ENCODE data around the gene KRT28.

The KRT28 gene, protein sequence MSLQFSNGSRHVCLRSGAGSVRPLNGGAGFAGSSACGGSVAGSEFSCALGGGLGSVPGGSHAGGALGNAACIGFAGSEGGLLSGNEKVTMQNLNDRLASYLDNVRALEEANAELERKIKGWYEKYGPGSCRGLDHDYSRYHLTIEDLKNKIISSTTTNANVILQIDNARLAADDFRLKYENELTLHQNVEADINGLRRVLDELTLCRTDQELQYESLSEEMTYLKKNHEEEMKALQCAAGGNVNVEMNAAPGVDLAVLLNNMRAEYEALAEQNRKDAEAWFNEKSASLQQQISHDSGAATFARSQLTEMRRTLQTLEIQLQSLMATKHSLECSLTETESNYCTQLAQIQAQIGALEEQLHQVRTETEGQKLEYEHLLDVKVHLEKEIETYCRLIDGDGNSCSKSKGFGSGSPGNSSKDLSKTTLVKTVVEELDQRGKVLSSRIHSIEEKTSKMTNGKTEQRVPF

DNA sequence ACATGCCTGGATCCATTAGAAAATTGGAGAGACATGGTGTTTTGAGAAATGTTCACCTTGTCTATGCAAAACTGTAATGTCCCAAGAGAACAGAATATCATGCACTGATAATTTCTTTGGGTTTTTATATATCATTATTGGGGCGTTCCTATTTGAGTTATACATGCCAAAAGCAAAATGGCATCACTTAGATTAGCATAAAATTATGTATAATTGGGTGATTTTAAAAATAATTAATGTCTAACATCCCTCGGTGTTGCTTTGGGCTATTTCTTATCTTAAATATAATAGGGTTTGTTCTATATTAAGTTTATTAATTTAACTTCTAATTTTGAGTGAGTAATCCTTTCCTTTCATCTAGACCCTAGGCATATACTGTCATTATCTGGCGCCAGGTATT is at the start of gene KRT28:
Gene KRT28, minus strand, starts transcription at position 101 of the 400 bp plus-strand sequence. Its CDS starts 66 bp downstream, at position 35.
- DNase-seq: no peak

DNA sequence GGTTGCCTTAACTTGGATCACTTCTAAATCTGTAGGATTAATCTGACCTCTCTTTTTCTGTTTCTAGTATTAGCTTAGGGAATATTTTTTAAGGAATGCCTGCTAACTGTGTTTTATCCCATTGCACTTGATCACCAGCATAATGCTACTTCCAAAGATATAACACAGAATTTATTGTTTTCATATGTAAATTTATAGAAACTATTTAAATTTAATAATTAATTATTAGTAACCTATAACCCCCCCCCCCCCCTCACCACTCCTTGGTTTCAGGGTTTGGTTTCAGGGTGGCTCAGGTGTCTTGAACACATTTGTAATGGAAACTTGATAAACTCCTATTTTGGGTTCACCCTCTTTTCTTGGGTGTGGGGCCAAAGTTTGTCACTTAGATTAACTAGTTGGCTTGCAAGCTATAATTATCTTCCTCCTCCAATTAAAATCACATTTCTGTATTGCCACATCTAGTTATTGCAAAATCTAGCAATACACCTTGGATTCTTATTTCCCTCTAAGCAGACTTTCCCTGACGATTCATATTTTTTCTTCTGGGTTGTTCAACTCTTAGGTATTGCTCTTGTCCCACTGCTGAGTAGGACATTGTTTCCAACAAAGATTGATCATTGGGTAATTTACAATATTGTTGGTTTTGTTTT is 49.0 kb upstream of the KRT28 start:
- DNase-seq: no peak

DNA sequence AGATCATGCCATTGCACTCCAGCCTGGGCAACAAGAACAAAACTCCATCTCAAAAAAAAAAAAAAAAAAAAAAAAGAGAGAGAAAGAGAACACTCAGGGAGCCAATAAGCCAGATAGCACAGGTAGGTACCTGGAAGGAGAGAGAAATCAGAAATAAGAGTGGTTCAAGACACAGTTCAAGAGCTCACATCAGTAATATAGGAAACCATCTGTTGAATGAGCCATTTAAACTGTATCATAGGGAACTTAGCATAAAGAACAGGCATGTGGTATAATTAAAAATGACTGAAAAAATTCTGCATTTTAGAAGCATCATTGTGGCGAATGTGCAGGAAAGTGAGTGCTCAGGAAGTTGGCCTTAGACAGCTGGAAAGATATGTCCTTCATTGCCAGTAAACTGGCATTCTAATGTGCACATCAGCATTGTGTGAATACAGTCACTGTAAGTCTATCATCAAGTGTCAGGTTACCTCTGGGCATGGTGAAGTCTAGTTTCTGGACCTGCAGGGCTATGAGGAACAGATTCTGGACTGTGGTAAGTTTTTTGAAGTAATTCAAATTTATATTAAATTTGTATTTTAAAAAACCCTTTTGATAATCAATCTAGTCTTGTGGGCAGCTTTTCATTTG is 46.9 kb upstream of the KRT28 start:
- DNase-seq: no peak

DNA sequence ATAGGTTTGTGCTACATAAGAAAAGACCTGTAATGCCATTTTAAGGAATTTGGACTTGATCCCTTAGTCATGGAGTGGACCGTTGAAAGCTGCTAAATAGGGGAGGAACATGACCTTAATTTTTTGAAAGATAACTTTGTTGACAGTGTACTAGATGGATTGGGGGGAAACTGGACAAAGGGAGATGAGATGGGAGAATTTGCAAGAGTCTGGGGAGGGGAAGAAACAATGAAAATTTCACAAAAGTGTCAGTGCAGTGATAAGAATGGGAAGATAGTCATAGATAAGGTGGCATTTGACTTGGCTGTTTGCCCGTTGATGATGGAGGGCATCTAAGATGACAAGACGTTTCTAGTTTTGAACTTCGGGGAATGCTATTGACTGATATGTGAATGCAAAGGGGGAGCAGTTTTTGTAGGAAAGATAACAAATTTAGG is 44.9 kb upstream of the KRT28 start:
- DNase-seq: no peak

DNA sequence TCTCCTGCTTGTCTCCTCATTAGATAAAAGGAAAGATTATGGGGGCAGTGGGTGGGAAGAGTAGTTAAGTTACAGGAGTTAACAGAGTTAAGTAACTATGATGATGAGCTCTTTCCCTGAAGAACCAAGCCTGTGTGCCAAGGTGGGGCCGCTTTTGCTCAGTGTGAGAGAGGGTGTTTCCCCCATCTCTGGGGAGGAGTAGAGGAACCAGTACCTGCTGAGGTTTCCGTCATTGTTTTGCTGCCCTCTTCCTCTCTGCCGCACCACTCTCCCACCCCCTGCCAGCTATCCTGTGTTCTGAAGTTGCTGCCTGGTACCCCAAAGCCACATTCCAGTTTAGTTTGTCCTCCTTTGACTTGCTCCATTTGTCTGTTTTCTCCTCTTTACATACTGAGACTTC is 43.5 kb upstream of the KRT28 start:
- no peak for DNase-seq

DNA sequence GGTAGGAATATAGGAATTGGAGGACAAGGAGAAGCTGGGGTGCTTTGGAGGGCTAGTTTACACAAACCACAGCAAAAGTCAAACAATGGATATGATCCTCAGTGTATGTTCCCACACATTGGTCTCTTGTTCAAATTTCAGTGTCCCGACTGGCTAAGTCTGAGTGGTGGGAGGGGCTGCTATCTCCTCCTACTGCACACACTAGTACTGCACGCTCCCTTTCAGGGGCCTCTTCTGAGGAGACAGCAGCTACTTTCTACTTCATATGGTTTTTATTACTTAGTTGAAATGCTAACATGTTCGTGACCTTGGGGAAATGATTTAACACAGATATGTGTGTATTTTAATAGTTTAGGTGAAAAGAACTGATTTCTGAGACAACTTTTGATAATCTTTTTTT is 41.5 kb upstream of the KRT28 start:
- peak; percentile 51 for DNase-seq

DNA sequence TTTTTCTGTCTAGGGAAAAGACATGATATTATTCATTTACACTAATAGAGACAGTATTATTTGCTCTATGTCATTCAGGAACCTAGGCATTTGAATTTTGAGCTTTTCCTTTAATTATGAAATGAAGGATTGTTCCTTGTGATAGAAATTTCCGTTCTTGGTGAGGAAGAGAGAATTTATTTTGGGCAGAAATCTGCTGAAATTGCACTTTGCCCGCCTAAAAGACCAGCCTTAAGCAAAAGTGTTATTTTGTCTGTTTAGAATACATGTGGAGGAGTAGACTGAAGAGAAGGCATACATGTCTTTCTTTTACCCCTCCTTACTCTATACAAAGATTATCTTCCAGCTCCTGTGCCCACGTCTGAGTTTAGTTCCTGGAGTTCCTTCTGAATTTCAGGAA is 39.4 kb upstream of the KRT28 start:
- no peak for DNase-seq

DNA sequence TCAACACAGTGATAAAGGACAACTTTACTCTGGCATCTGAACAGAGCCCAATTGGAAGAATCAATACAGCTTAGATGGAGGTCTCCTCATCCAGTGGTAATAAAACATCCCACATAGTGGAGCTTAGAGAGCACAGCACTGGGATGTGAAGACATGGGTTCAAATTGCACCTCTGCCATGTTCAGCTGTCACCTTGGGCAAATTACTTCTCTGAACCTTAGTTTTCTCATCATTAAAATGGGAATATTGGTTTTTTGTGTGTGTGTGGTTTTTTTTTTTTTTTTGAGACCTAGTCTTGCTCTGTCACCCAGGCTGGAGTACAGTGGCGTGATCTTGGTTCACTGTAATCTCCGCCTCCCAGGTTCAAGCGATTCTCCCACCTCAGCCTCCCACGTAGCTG is 36.3 kb upstream of the KRT28 start:
- DNase-seq: no peak

DNA sequence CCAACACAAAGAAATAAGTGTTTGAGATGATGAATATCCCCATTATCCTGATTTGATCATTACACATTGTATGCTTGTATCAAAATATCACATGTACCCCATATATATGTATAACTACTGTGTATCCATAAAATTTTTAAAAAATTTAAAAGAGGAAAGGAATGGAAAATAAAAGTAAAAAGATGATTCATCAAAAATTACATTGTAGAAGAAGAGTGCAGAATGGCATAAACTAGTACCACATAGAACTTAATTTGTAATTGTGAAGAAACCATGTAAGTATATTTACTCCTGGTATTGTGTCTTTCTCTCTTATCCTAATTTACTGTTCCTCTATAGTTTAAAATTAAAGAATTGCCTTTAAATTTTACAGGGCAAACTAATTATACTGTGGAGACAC is 34.1 kb upstream of the KRT28 start:
- DNase-seq: no peak

DNA sequence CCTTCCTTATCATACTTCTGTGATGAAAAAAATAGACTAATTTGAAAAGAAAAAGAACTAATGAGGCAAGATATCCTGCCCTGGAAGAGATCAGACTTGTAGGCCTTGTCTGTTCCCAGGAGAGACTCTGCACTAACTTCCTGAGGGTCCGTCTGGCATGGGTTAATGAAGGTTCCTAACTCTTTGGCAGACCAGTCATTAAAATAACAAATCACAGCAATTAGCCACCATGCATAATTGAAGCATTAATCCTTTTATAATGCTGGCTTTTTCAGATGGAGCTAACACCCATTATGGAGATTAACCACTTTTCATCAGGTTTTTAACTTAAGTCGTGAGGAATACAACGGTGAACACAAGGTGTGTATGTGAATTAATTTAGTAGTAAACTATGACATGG is 33.1 kb upstream of the KRT28 start:
- no peak for DNase-seq

DNA sequence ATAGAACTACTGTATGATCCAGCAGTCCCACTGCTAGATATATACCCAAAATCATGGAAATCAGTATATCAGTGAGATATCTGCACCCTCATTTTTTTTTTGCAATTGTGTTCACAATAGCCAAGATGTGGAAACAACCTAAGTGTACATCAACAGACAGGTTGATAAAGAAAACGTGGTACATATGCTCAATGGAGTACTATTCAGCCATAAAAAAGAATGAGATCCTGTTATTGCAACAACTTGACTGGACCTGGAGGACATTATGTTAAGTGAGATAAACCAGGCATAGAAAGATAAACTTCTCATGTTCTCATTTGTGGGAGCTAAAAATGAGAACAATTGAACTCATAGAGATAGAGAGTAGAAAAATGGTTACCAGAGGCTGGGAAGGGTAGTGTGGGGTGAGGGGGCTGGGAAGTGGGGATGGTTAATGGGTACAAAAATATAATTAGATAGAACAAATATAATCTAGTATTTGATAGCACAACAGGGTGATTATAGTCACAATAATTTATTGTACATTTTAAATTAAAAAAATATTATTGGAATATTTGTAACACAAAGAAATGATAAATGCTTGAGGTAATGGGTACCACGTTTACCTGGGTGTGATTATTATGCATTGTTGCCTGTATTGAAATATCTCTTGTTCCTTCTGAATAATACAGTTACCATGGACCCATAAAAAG is 30.5 kb upstream of the KRT28 start:
- DNase-seq: no peak

DNA sequence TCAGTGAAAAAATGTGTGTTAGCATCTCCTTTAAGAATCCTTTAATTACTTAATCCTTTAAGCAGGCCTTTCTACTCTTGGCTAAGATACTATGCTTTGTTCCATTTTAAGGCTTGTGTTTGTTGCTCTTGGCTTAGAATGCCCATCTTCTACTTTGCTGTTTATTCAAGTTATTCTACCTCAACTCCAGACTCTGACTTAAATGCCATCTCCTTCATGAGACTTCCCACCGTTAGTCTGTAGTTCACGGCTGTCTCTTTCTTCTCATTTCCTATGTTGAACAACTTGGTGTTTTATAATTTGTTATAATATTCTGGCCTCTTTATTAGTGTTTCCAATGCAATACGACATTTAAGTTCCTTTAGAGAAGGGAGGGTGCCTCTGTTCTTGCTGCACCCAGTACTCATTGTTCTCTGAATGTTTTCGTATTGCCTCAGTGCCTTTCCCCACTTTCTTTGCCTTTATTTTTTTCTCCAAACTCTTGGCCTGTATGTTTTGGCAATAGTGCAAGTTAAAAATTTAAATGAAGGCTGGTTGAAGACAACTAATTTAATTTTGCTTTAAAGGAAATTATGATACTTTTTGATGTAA is 28.8 kb upstream of the KRT28 start:
- DNase-seq: no peak

DNA sequence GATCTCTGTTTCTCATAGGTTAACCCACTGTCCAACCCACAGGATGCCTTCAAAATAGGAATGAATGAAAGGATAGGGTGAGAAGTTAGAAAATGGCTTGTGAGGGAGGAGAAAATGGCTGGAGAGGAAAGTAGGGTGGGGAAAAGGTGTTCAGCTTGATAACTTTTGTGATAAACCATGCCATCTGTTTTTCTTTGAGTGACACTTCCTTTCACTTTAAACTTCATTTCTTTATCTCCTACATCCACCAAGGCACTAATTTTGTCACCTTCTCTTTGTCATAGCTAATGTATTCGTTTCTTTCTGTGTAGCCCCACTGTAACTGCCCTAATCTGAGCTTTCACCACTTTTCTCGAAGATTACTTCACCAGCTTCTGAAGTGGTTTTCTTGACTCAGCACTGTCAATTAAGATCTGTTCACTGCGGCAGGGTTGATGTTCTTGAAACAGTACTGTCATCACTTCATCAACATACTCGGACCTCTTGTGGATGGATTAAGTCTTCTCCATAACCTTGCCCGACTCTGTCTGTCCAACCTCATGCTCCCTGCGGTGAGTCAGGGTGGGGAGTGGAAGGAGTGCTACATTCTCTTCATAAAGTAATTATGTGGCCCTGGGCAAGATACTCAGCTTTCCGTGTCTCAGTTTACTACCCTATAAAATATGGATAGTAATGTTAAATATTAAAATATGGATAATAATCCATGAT is 28.1 kb upstream of the KRT28 start:
- DNase-seq: no peak

DNA sequence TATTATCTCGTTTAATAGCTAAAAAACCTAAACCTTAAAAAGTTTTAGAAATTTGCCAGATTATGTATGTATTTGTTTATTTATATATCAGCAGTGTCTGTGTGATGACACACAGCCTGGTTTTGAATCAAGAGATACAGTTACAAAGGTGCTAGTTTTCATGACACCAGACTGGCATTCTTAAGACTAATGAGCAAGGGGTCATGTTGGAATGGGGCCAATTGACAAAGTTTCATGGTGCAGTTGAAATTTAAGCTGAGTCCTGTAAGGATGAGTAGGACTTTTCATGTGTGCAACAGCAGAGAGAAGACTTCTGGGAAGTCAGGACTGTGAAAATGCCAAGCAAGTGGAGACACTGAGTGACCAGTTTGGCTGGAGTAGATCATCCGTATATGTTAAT is 25.8 kb upstream of the KRT28 start:
- no peak for DNase-seq

DNA sequence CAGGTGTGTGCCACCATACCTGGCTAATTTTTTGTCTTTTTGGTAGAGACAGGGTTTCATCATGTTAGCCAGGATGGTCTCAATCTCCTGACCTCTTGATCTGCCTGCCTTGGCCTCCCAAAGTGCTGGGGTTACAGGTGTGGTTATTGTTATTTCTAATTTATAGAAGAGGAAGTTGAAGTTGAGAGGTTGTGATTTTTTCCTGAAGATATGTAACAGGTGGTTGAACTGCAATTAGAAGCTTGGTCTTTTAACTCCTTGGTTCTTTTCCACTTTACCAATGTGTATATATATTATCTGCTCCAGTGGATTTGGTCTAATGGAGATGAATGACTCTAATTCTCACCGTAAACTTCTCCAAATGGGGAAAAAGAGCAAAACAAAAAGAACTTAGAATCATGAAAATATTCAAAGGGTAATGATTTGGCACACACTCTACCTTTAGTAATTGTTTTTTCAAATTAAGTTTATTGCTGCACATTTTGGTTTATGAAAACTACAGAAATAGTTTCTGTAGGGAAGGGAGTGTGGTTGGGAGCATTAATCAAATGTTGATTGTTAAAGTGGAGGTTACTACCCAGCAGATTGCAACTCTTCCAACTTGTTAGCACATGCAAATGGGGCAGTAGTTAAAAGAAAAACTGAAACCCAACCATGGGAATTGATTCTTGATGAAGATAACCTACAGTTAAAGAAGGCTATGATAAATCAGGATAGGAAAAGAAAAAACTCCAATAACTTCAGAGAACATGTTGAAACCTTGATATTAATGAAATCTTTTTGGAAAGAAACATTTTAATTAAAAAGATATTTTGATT is 24.5 kb upstream of the KRT28 start:
- DNase-seq: no peak

DNA sequence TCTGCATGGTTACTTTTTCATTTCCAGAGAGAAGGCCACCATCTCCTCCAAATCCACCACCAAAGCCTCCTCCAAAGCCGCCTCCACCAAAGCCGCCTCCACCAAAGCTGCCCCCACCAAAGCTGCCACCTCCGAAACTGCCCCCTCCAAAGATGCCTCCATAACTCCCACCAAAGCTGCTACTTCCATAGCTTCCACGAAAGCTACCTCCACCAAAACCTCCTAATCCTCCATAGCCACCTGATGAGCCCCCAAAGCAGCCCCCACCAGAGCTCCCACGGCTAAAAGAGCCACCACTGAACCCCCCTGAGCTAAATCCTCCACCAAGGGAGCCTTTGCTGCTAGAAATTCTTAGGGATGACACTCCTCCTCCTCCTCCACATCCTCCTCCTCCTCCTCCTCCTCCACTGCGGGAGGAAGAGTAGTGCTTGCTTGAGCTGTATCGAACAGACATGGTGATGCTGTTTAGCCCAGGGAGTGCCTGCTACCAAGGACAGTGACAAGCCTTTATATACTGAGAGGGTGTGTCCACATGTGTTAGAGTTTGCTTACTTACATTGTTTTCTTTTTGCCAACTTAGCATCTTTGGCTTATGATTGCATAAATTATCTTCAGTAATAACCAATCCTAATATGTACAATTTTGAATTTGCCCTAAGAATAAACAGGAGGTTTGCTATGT is 22.5 kb upstream of the KRT28 start, which contains the start of gene KRT10:
Gene KRT10, minus strand, starts transcription at position 483 of the 681 bp plus-strand sequence. Its CDS starts 29 bp downstream, at position 454.
- no peak for DNase-seq

DNA sequence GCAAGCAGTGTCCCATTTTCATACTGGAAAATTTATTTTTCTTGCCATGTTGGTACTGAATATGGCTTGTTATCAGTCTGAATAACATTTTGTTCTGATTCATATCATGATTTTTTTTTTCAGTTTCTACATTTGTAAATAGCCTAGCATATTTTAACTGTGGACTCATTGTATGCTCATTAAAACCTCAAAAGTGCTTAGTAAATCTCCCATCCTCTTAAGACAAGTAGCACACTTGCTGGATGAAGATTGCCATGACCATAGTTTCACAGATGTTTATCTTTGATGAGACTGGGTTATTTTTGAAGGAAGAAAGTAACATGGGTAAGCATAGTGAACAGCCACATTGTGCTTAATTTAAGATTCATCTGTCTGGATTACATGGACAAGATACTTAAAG is 21.8 kb upstream of the KRT28 start:
- DNase-seq: no peak

DNA sequence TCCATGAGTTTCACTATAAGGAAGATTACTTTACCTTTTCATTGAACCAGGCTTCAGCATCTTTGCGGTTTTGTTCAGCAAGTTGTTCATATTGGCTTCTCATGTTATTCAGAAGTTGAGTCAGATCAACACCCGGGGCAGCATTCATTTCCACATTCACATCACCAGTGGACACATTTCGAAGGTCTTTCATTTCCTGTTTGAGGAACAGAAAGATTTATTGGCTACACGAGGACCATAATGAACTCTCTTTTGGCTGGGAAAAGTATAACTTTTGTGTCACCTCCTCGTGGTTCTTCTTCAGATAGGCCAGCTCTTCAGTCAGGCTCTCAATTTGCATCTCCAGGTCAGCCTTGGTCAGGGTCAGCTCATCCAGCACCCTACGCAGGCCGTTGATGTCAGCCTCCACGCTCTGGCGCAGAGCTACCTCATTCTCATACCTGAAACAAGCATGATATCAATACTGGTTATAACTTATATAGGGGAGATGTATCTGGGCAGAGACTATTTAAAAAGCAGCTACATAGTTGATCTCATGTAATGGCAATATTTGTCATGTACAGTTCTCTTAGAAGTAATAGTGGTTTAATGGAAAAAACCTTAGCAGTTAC is 20.6 kb upstream of the KRT28 start:
- no peak for DNase-seq

DNA sequence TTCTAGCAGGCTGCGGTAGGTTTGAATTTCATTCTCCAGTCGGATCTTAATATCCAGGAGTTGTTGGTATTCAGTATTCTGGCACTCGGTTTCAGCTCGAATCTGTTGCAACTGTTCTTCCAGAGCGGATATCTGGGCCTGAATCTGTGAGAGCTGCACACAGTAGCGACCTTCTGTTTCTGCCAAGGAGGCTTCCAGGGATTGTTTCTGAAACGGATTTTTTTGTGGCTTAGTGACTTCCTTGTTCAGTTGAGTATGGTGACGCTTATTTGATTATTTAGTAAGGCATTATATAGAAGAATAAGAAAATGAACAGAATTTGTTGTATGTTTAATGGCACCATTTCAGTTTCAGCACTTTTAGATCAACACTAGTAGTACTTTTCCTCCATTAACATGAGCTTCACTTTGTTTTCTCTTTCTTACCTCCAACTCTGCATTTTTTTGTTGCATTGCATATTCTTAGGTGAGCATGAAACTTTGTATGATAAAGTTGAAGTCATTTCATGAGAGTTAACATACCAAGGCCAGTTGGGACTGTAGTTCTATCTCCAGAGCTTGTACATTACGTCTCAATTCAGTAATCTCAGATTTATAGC is 19.9 kb upstream of the KRT28 start:
- no peak for DNase-seq

All from fibroblast of skin of right quadriceps (primary cell).